H1 (cell line): ENCODE results near the gene FGFBP2. TPM values are rescaled to one million over a fixed set of nuclear protein-coding genes. Genes with fewer than 3 reads are reported as not detected.
A peak's percentile ranks its signal among the peaks of the same experiment; 100 is the strongest.

Source experiments
- CTCF ChIA-PET: fragments of 300-600 bp; sonication (Branson Sonifier 250); formaldehyde crosslinking; loops from one replicate; lab custom pipeline; 2021; ENCODE audit not compliant: partially characterized antibody; lab: Charles Lee
- POLR2A ChIA-PET: fragments of 300-600 bp; sonication (Branson Sonifier 250); formaldehyde crosslinking; loops from one replicate; lab custom pipeline; 2021; ENCODE audit warnings: inconsistent platforms; ENCODE audit not compliant: partially characterized antibody; lab: Charles Lee
- DNase-seq, 2 experiments: peaks; one replicate each; pipeline versions ENCODE4 v3.0.0 to v3.0.0-alpha.2; 2010 to 2022; ENCODE audit warnings: low spot score in 2 of 2, low read depth in 1 of 2, mixed read lengths in 1 of 2
- FAIRE-seq: peaks from 2 replicates; lab custom pipeline; 2011; peaks lifted over from hg19 to GRCh38; lab: Jason Lieb, UNC
- H2AFZ ChIP-seq: 2 replicates; pipeline ENCODE4 v1.8.1; 2012; ENCODE audit warnings: low read length, inconsistent platforms
- H2AK5ac ChIP-seq: 2 replicates; pipeline ENCODE4 v1.6.1; 2013; ENCODE audit warnings: low read depth, low read length
- H2BK120ac ChIP-seq: replicated peaks from 2 replicates; pipeline ENCODE3; 2013; ENCODE audit warnings: low read depth, low read length, inconsistent platforms
- H2BK12ac ChIP-seq: 2 replicates; pipeline ENCODE4 v1.6.1; 2013; ENCODE audit warnings: low read depth, low read length
- H2BK15ac ChIP-seq: 2 replicates; pipeline ENCODE4 v1.6.1; 2013; ENCODE audit warnings: low read length
- H2BK20ac ChIP-seq: 2 replicates; pipeline ENCODE4 v1.6.1; 2013; ENCODE audit warnings: low read length
- H2BK5ac ChIP-seq: 2 replicates; pipeline ENCODE4 v1.6.1; 2013; ENCODE audit warnings: low read depth, low read length
- H3K14ac ChIP-seq: 2 replicates; pipeline ENCODE4 v1.6.1; 2013; ENCODE audit warnings: inconsistent platforms; ENCODE audit not compliant: insufficient read length
- H3K18ac ChIP-seq: 2 replicates; pipeline ENCODE4 v1.6.1; 2013; ENCODE audit warnings: low read length; ENCODE audit errors: extremely low read depth
- H3K23ac ChIP-seq: 2 replicates; pipeline ENCODE4 v1.6.1; 2013; ENCODE audit warnings: inconsistent platforms; ENCODE audit not compliant: insufficient read length
- H3K23me2 ChIP-seq: 2 replicates; pipeline ENCODE4 v1.6.1; 2013; ENCODE audit warnings: low read depth, low read length
- H3K27ac ChIP-seq: 2 replicates; pipeline ENCODE4 v1.6.1; 2011; ENCODE audit warnings: low read depth, low read length, inconsistent platforms
- H3K27me3 ChIP-seq, 4 experiments: replicated peaks in 1 of 4; 1 replicate in 1 of 4; 2 replicates in 3 of 4; pipeline versions ENCODE4 v1.6.1 to v1.8.1; 2011 to 2013; ENCODE audit warnings: low read length in 3 of 4, mild to moderate bottlenecking in 3 of 4, inconsistent platforms in 2 of 4, mixed read lengths in 2 of 4, moderate library complexity in 1 of 4; ENCODE audit not compliant: control insufficient read depth in 3 of 4, insufficient read depth in 3 of 4; ENCODE audit errors: extremely low read depth in 1 of 4
- H3K36me3 ChIP-seq, 4 experiments: 2 replicates each; pipeline versions ENCODE4 v1.6.1 to v1.8.1; 2011 to 2013; ENCODE audit warnings: mild to moderate bottlenecking in 4 of 4, low read length in 3 of 4, moderate library complexity in 2 of 4, control low read depth in 1 of 4, inconsistent platforms in 1 of 4; ENCODE audit not compliant: insufficient read depth in 4 of 4, control insufficient read depth in 2 of 4
- H3K4ac ChIP-seq: replicated peaks from 2 replicates; pipeline ENCODE3; 2013; ENCODE audit warnings: low read length, low read depth, mixed read lengths, inconsistent platforms; ENCODE audit not compliant: insufficient read length
- H3K4me1 ChIP-seq, 4 experiments: replicated peaks in 1 of 4; 1 replicate in 1 of 4; 2 replicates in 3 of 4; pipeline versions ENCODE4 v1.6.1 to v1.8.1; 2011 to 2013; ENCODE audit warnings: low read length in 3 of 4, inconsistent platforms in 2 of 4, mixed read lengths in 1 of 4; ENCODE audit not compliant: insufficient read depth in 4 of 4, control insufficient read depth in 3 of 4
- H3K4me2 ChIP-seq, 2 experiments: 2 replicates each; pipeline versions ENCODE4 v1.6.1 to v1.8.1; 2011 to 2013; ENCODE audit warnings: low read depth in 2 of 2, low read length in 2 of 2, control low read depth in 1 of 2, inconsistent platforms in 1 of 2, mild to moderate bottlenecking in 1 of 2; ENCODE audit not compliant: insufficient read depth in 1 of 2
- H3K4me3 ChIP-seq, 4 experiments: fragments of 200-600, 300-600 bp in 1 of 4; sonication (generic), shearing (Covaris generic), sonication (Bioruptor Twin) in 1 of 4; 2 replicates each; pipeline versions ENCODE4 v1.5.1 to v1.8.1; 2011 to 2016; ENCODE audit warnings: low read length in 4 of 4, low read depth in 3 of 4, control low read depth in 2 of 4, inconsistent platforms in 2 of 4, mild to moderate bottlenecking in 2 of 4, mixed read lengths in 1 of 4, moderate library complexity in 1 of 4; ENCODE audit not compliant: insufficient read depth in 2 of 4; ENCODE audit errors: extremely low read depth in 1 of 4
- H3K56ac ChIP-seq: replicated peaks from 2 replicates; pipeline ENCODE3; 2013; ENCODE audit warnings: low read depth, mild to moderate bottlenecking, mixed read lengths, low read length, inconsistent platforms; ENCODE audit not compliant: insufficient read length
- H3K79me1 ChIP-seq: 2 replicates; pipeline ENCODE4 v1.6.1; 2013; ENCODE audit warnings: low read depth, low read length, control low read depth
- H3K79me2 ChIP-seq, 2 experiments: 2 replicates each; pipeline versions ENCODE4 v1.6.1 to v1.8.1; 2012 to 2013; ENCODE audit warnings: low read length in 2 of 2, mild to moderate bottlenecking in 2 of 2, inconsistent platforms in 1 of 2; ENCODE audit not compliant: insufficient read depth in 2 of 2, control insufficient read depth in 1 of 2
- H3K9ac ChIP-seq, 4 experiments: replicated peaks in 1 of 4; 1 replicate in 1 of 4; 2 replicates in 3 of 4; pipeline versions ENCODE4 v1.6.1 to v1.8.1; 2011 to 2013; ENCODE audit warnings: low read depth in 3 of 4, low read length in 3 of 4, control low read depth in 2 of 4, mild to moderate bottlenecking in 2 of 4, moderate library complexity in 2 of 4, inconsistent platforms in 1 of 4; ENCODE audit errors: extremely low read depth in 1 of 4
- H3K9me3 ChIP-seq, 2 experiments: 2 replicates each; pipeline versions ENCODE4 v1.6.1 to v1.8.1; 2012 to 2013; ENCODE audit warnings: mild to moderate bottlenecking in 2 of 2, moderate library complexity in 2 of 2, control low read depth in 1 of 2, inconsistent platforms in 1 of 2, low read depth in 1 of 2, low read length in 1 of 2, mixed read lengths in 1 of 2; ENCODE audit not compliant: insufficient read depth in 2 of 2
- H4K20me1 ChIP-seq, 2 experiments: replicated peaks in 1 of 2; 2 replicates each; pipeline versions ENCODE3 to v1.8.1; 2011 to 2013; ENCODE audit warnings: inconsistent platforms in 2 of 2, low read length in 2 of 2, mild to moderate bottlenecking in 1 of 2; ENCODE audit not compliant: insufficient read depth in 2 of 2, control insufficient read depth in 1 of 2
- H4K5ac ChIP-seq: 2 replicates; pipeline ENCODE4 v1.6.1; 2013; ENCODE audit warnings: low read length, low read depth, mixed read lengths, inconsistent platforms; ENCODE audit not compliant: insufficient read length
- H4K8ac ChIP-seq: 2 replicates; pipeline ENCODE4 v1.8.0; 2013; ENCODE audit warnings: mild to moderate bottlenecking, moderate library complexity, low read length, inconsistent platforms; ENCODE audit not compliant: insufficient read depth; ENCODE audit errors: extremely low read depth
- H4K91ac ChIP-seq: replicated peaks from 2 replicates; pipeline ENCODE3; 2013; ENCODE audit warnings: low read length, mixed read lengths, inconsistent platforms; ENCODE audit not compliant: insufficient read length
- WGBS, 2 experiments: shearing (Covaris generic) in 1 of 2; methylation state at CpG; one replicate each; pipeline versions ENCODE4 v1.1.6 to v1.1.7; 2013 to 2015; ENCODE audit warnings: low lambda C conversion rate in 2 of 2, mixed read lengths in 2 of 2, inconsistent platforms in 1 of 2, low coverage in 1 of 2, missing lambda C conversion rate in 1 of 2; ENCODE audit not compliant: insufficient replicate concordance in 2 of 2, insufficient coverage in 1 of 2, insufficient read length in 1 of 2; ENCODE audit errors: extremely low coverage in 1 of 2, missing lambda C conversion rate in 1 of 2; 5-methylcytosine and 5-hydroxymethylcytosine counted together
- polyA plus RNA-seq, 7 experiments: library from polyadenylated mRNA; depleted of rRNA in 3 of 7; stranded (reverse) in 5 of 7; unstranded in 2 of 7; fragments of >200 nt in 5 of 7; fragments of 200-250 nt in 2 of 7; gene quantifications; 1 replicate in 5 of 7; 2 replicates in 1 of 7; 4 replicates in 1 of 7; pipeline versions ENCODE4 v1.2.1 to v1.2.3, GENCODE V29; 2011 to 2013; ENCODE audit warnings: missing spikeins in 2 of 7, mixed read lengths in 2 of 7
- total RNA-seq: library from RNA; stranded (reverse); fragmentation: NEBNext Ultra II Directional; extraction: Animal tissue kit (Norgen Biotek cat#: 25700); gene quantifications from 2 replicates; pipeline ENCODE4 v1.2.1, GENCODE V29; 2021

Gene FGFBP2
- total and polyA plus RNA-seq, 2 of the 8 experiments (the other 6 are each of a cell fraction or from before 2014, with no cell fraction given) = 0.15 TPM; not detected in 1

- Histone ChIP-seq H4K20me1 (peaks cover 0 to 3% of the 10 kb centered on the region in 2 experiments), H4K5ac (no peak overlapping the region), H3K27me3 (no peaks in the 10 kb centered on the region), H3K27ac (no peak overlapping the region), H3K56ac (no peak overlapping the region), H3K4me3 (no peak overlapping the region), H2BK5ac (no peak overlapping the region), H4K8ac (peak overlapping the region; percentile 43; the same call in 1 of the 2 replicates), H3K36me3 (no peaks in the 10 kb centered on the region), H2AK5ac (no peak overlapping the region), H2BK120ac (no peak overlapping the region), H3K9ac (no peak overlapping the region; a peak in 1 of 7 replicates), H3K79me2 (no peaks in the 10 kb centered on the region), H3K23ac (no peak overlapping the region), H3K4ac (no peak overlapping the region), H3K4me1 (peaks cover 0 to 9% (median 3%) of the 10 kb centered on the region in 4 experiments; a peak in 2 of 7 replicates), H3K79me1 (no peaks in the 10 kb centered on the region), H3K14ac (no peak overlapping the region), H3K23me2 (peaks cover 4% of the 10 kb centered on the region; the same call in 1 of the 2 replicates), H3K9me3 (no peaks in the 10 kb centered on the region), H3K18ac (no peak overlapping the region), H2BK15ac (no peak overlapping the region; the same call in 1 of the 2 replicates), H2BK20ac (no peak overlapping the region), H2AFZ (peak overlapping the region; percentile 94), H3K4me2 (peak overlapping the region; percentile 5 to 48; a peak in 1 of 4 replicates), H2BK12ac (no peak overlapping the region), H4K91ac (no peak overlapping the region)
- POLR2A ChIA-PET = no interaction called here
- peak in 1 of 2 experiments; percentile 54 for DNase-seq
- FAIRE-seq = no peak
- WGBS, 2 experiments = 45% methylated on average over 8 of the region's 8 CpGs; no CpG with 5 or more reads in 1 of the 2 experiments
- CTCF ChIA-PET = interaction anchor here (1.0 to 6.3 kb wide), 6 partner anchors 9 to 131 kb away, joined by 3 to 33 read pairs (median 8); no protein-coding TSS in a partner anchor
Observed at GRCh38 chr4:15938182-15938581, 24.8 kb downstream of the FGFBP2 start.
